Kidney (tissue), 22 donors: ENCODE data around the gene C1orf141. TPM values are rescaled to one million over a fixed set of nuclear protein-coding genes. Genes with fewer than 3 reads are reported as not detected.
A peak's percentile ranks its signal among the peaks of the same experiment; 100 is the strongest.

Experiments
- DNase-seq, 5 donors: peaks; one replicate each; pipeline ENCODE4 v3.0.0-alpha.2; 2013 to 2020
- FAIRE-seq: peaks from 2 replicates; lab custom pipeline; 2012; peaks lifted over from hg19 to GRCh38; lab: Jason Lieb, UNC
- H3K27ac ChIP-seq, 2 donors: one replicate each; pipeline ENCODE4 v1.7.0; 2013; ENCODE audit warnings: low read depth in 2 of 2, low read length in 2 of 2, inconsistent platforms in 1 of 2
- H3K27me3 ChIP-seq: one replicate; pipeline ENCODE4 v1.7.1; 2013; ENCODE audit warnings: low read length, inconsistent platforms; ENCODE audit not compliant: control insufficient read depth, insufficient read depth
- H3K36me3 ChIP-seq, 3 donors: one replicate each; pipeline versions ENCODE4 v1.7.0 to v1.7.1; 2013; ENCODE audit warnings: low read length in 3 of 3, control low read depth in 1 of 3, inconsistent platforms in 1 of 3; ENCODE audit not compliant: insufficient read depth in 3 of 3, control insufficient read depth in 2 of 3
- H3K4me1 ChIP-seq, 3 donors: one replicate each; pipeline versions ENCODE4 v1.7.0 to v1.7.1; 2013; ENCODE audit warnings: low read length in 3 of 3, inconsistent platforms in 1 of 3, low read depth in 1 of 3; ENCODE audit not compliant: control insufficient read depth in 2 of 3, insufficient read depth in 2 of 3
- H3K4me3 ChIP-seq, 3 donors: one replicate each; pipeline versions ENCODE4 v1.7.0 to v1.8.1; 2013; ENCODE audit warnings: low read length in 3 of 3, control low read depth in 1 of 3, inconsistent platforms in 1 of 3
- H3K9ac ChIP-seq, 3 donors: one replicate each; pipeline versions ENCODE4 v1.7.0 to v1.7.1; 2013; ENCODE audit warnings: low read length in 3 of 3, control low read depth in 1 of 3, inconsistent platforms in 1 of 3
- H3K9me3 ChIP-seq, 3 donors: one replicate each; pipeline versions ENCODE4 v1.7.0 to v1.7.1; 2013; ENCODE audit warnings: low read length in 3 of 3, control low read depth in 1 of 3, inconsistent platforms in 1 of 3; ENCODE audit not compliant: control insufficient read depth in 2 of 3, insufficient read depth in 1 of 3
- CTCF ChIP-seq: IDR thresholded peaks from 3 replicates; pipeline ENCODE4 v1.5.1; 2012; ENCODE audit warnings: mild to moderate bottlenecking, moderate library complexity, borderline replicate concordance; ENCODE audit not compliant: insufficient read depth; ENCODE audit errors: extremely low read depth
- intact Hi-C: fragments of 100-400 bp; cut with DNase I; formaldehyde crosslinking; loops from one replicate; pipeline ENCODE4 v1.11.1; 2022
- long read RNA-seq, 10 donors: library from polyadenylated mRNA in 1 of 10; unstranded in 1 of 10; transcript quantifications; one replicate each; pipeline ENCODE4 v2.0.0 and lab custom pipeline, GENCODE V29; 2021 to 2026
- polyA plus RNA-seq: library from polyadenylated mRNA; stranded (reverse); fragments of 350-450 nt; fragmentation: Illumina TruSeq; extraction: RNeasy Lipid Tissue Mini Kit (QIAGEN cat#74804); gene quantifications from one replicate; pipeline ENCODE4 v1.2.3, GENCODE V29; 2014; ENCODE audit warnings: low read depth, low replicate concordance; ENCODE audit not compliant: insufficient read depth
- total RNA-seq: library from RNA; stranded (reverse); fragmentation: NEBNext Ultra II Directional; extraction: Animal tissue kit (Norgen Biotek cat#: 25700); gene quantifications from one replicate; pipeline ENCODE4 v1.2.1, GENCODE V29; 2021
- donor health status: control.
- donor health status: control.
- donor health status: control.
- donor health status: control.
- donor health status: control.
- donor health status: DM: yes; HTN: yes; CAD: no.
- donor health status: Normal renal cell carcinoma (clear cell type).

The C1orf141 gene
- total RNA-seq: not detected
- not detected for polyA plus RNA-seq
- long read RNA-seq, donor 1: 0 reads
- long read RNA-seq, donor 2: 0 reads
- long read RNA-seq, donor 3: 0 reads
- long read RNA-seq, donor 4: 0 reads
- long read RNA-seq, donor 5: 0 reads
- long read RNA-seq, donor 6: 0 reads
- long read RNA-seq, donor 7: 0 reads
- long read RNA-seq, donor 8: 0 reads
- long read RNA-seq, donor 9: 0 reads
- long read RNA-seq, donor 10: 0 reads

GRCh38 chr1:67134695-67135094 is at the start of gene C1orf141:
C1orf141 (minus strand) TSS chr1:67134970; CDS start chr1:67127240, 7,730 bp downstream.
- intact Hi-C loops: loop anchor here (10.0 kb wide), 1 partner anchor 140 kb away; no protein-coding TSS in a partner anchor
- no peak within 1 kb of the TSS for H3K27ac ChIP-seq
- peak within 1 kb of the TSS; percentile 21 to 65 (median 52) for H3K4me3 ChIP-seq
- no peak for TF ChIP-seq CTCF
- DNase-seq (peak in 4 of 5 donors; percentile 62 to 83 (median 70)), FAIRE-seq (no peak)
- H3K9ac ChIP-seq: no peak within 1 kb of the TSS
- H3K36me3 ChIP-seq: no peaks in the 10 kb centered on the region
- H3K9me3 ChIP-seq: no peaks in the 10 kb centered on the region
- H3K4me1 ChIP-seq: peaks cover 0 to 12% (median 3%) of the 10 kb centered on the region in 3 donors
- no peaks in the 10 kb centered on the region for H3K27me3 ChIP-seq

- intact Hi-C loops: no loop called here
- no peak for TF ChIP-seq CTCF
- H3K4me1 ChIP-seq: no peaks in the 10 kb centered on the region
- H3K36me3 ChIP-seq: no peaks in the 10 kb centered on the region
- H3K27ac ChIP-seq: no peak overlapping the region
- H3K9ac ChIP-seq: no peak overlapping the region
- DNase-seq (no peak), FAIRE-seq (no peak)
- no peak overlapping the region for H3K4me3 ChIP-seq
- H3K27me3 ChIP-seq: no peaks in the 10 kb centered on the region
- H3K9me3 ChIP-seq: no peaks in the 10 kb centered on the region
Measured at GRCh38 chr1:67175530-67176087, 40.8 kb upstream of the C1orf141 start.

- no peak for FAIRE-seq
- H3K27me3 ChIP-seq: no peaks in the 10 kb centered on the region
- no peak overlapping the region for H3K27ac ChIP-seq
- no peaks in the 10 kb centered on the region for H3K4me1 ChIP-seq
- no peaks in the 10 kb centered on the region for H3K9me3 ChIP-seq
- TF ChIP-seq CTCF: no peak
- no peak overlapping the region for H3K4me3 ChIP-seq
- intact Hi-C loops: no loop called here
- no peaks in the 10 kb centered on the region for H3K36me3 ChIP-seq
- DNase-seq: no peak
- H3K9ac ChIP-seq: no peak overlapping the region
Measured at GRCh38 chr1:67174716-67175284, 40.0 kb upstream of the C1orf141 start.
